Suprapubic skin (tissue), 4 donors: ENCODE data around the gene STIM1. TPM values are rescaled to one million over a fixed set of nuclear protein-coding genes. Genes with fewer than 3 reads are reported as not detected.

Experiments
- DNase-seq, 2 donors: peaks; one replicate each; pipeline ENCODE4 v3.0.0-alpha.2; 2019; ENCODE audit warnings: low spot score in 2 of 2
- H3K27ac ChIP-seq: fragments of 200-600 bp; sonication (generic); one replicate; pipeline ENCODE4 v1.5.1; 2019
- H3K27me3 ChIP-seq: fragments of 200-600 bp; sonication (generic); one replicate; pipeline ENCODE4 v1.5.1; 2019
- H3K36me3 ChIP-seq: fragments of 200-600 bp; sonication (generic); one replicate; pipeline ENCODE4 v1.5.1; 2019
- H3K4me1 ChIP-seq: fragments of 200-600 bp; sonication (generic); one replicate; pipeline ENCODE4 v1.5.1; 2019
- H3K4me3 ChIP-seq: fragments of 200-600 bp; sonication (generic); one replicate; pipeline ENCODE4 v1.5.1; 2019; ENCODE audit warnings: mild to moderate bottlenecking
- H3K9me3 ChIP-seq: fragments of 200-600 bp; sonication (generic); one replicate; pipeline ENCODE4 v1.5.1; 2019
- CTCF ChIP-seq, 2 donors: fragments of 200-600 bp in 1 of 2; fragments of 450-650 bp in 1 of 2; sonication (generic) in 1 of 2; IDR thresholded peaks; one replicate each; pipeline ENCODE4 v1.5.1; 2016 to 2019; ENCODE audit warnings: antibody characterized with exemption in 2 of 2, mild to moderate bottlenecking in 1 of 2, moderate library complexity in 1 of 2
- EP300 ChIP-seq: sonication (generic); formaldehyde crosslinking; IDR thresholded peaks from one replicate; pipeline ENCODE4 v1.6.1; 2017; ENCODE audit warnings: antibody characterized with exemption
- POLR2A ChIP-seq, 2 donors: fragments of 450-650 bp; IDR thresholded peaks; one replicate each; pipeline ENCODE4 v1.6.1; 2017; ENCODE audit warnings: antibody characterized with exemption in 2 of 2, mild to moderate bottlenecking in 2 of 2, moderate library complexity in 2 of 2
- POLR2AphosphoS5 ChIP-seq, 3 donors: sonication (generic); formaldehyde crosslinking; IDR thresholded peaks; one replicate each; pipeline ENCODE4 v1.6.1; 2017; ENCODE audit warnings: antibody characterized with exemption in 3 of 3
- WGBS: methylation state at CpG from one replicate; pipeline ENCODE4 v1.1.5; 2018; 5-methylcytosine and 5-hydroxymethylcytosine counted together
- total RNA-seq, 4 donors: library from RNA; depleted of rRNA; stranded (reverse); fragments of >200 nt; gene quantifications; one replicate each; pipeline ENCODE4 v1.1.0, GENCODE V29; 2016

Gene STIM1
- total RNA-seq, 4 donors from 2014 or later, result 58.4 to 70.2 (median 60.9) TPM

DNA sequence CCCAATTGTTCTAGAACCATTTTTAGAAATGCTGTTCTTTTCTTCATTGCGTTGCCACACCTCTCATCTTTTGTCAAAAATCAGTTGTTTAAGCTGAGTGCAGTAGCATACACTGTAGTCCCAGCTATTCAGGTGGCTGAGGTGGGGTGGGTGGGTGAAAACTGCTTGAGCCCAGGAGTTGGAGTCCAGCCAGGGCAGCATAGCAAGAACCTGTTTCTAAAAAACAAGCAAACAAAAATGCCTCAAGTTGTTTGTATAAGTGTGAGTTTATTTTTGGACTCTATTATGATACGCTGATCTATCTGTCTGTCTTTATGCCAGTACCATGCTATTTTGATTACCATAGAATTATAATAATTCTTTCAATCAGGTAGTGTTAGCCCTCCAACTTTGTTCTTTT, 176.6 kb downstream of the STIM1 start:
- WGBS, result 37% methylated on average over 2 of the region's 2 CpGs
- DNase-seq, result no peak
- TF ChIP-seq EP300 (no peak), POLR2AphosphoS5 (IDR thresholded peaks at IDR 0.05) (no peak), POLR2A (IDR thresholded peaks at IDR 0.05) (no peak), CTCF (IDR thresholded peaks at IDR 0.05) (no peak)
- Histone ChIP-seq H3K27me3 (no peaks in the 10 kb centered on the region), H3K9me3 (no peaks in the 10 kb centered on the region), H3K4me3 (no peak overlapping the region), H3K36me3 (no peaks in the 10 kb centered on the region), H3K4me1 (no peaks in the 10 kb centered on the region), H3K27ac (no peak overlapping the region)

DNA sequence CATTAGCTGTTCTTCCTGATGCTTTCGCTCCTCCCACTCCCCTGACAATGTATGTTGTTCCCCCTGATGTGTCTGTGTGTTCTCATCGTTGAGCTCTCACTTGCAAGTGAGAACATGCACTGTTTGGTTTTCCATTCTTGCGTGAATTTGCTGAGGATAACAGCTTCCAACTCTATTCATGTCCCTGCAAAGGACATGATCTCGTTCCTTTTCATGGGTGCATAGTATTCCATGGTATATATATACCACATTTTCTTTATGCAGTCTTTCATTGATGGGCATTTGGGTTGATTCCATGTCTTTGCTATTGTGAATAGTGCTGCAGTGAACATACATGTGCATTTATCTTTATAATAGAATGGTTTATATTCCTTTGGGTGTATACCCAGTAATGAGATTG, 180.5 kb downstream of the STIM1 start:
- DNase-seq, result no peak
- Histone ChIP-seq H3K4me1 (no peaks in the 10 kb centered on the region), H3K27me3 (no peaks in the 10 kb centered on the region), H3K36me3 (no peaks in the 10 kb centered on the region), H3K27ac (no peak overlapping the region), H3K4me3 (no peak overlapping the region), H3K9me3 (no peaks in the 10 kb centered on the region)
- TF ChIP-seq POLR2AphosphoS5 (IDR thresholded peaks at IDR 0.05), result no peak
- TF ChIP-seq EP300, result no peak
- TF ChIP-seq POLR2A (IDR thresholded peaks at IDR 0.05), result no peak
- TF ChIP-seq CTCF (IDR thresholded peaks at IDR 0.05), result no peak
- whole genome bisulfite sequencing, result 84% methylated on average over 4 of the region's 4 CpGs

- WGBS, result 96% methylated on average over 3 of the region's 3 CpGs
- Histone ChIP-seq H3K9me3 (no peaks in the 10 kb centered on the region), H3K36me3 (no peaks in the 10 kb centered on the region), H3K4me1 (peaks cover 3% of the 10 kb centered on the region), H3K4me3 (no peak overlapping the region), H3K27me3 (no peaks in the 10 kb centered on the region), H3K27ac (no peak overlapping the region)
- TF ChIP-seq POLR2AphosphoS5 (IDR thresholded peaks at IDR 0.05), result no peak
- no peak for TF ChIP-seq CTCF (IDR thresholded peaks at IDR 0.05)
- no peak for TF ChIP-seq POLR2A (IDR thresholded peaks at IDR 0.05)
- TF ChIP-seq EP300, result no peak
- DNase-seq, result no peak
Observed at GRCh38 chr11:4039011-4039410, 183.5 kb downstream of the STIM1 start.

GRCh38 chr11:4040461-4040860, 185.0 kb downstream of the STIM1 start:
- Histone ChIP-seq H3K27me3 (no peaks in the 10 kb centered on the region), H3K4me1 (peaks cover 17% of the 10 kb centered on the region), H3K36me3 (no peaks in the 10 kb centered on the region), H3K9me3 (no peaks in the 10 kb centered on the region), H3K27ac (no peak overlapping the region), H3K4me3 (no peak overlapping the region)
- WGBS, result 58% methylated on average over 1 of the region's 1 CpG
- no peak for DNase-seq
- TF ChIP-seq POLR2A (IDR thresholded peaks at IDR 0.05), result no peak
- TF ChIP-seq POLR2AphosphoS5 (IDR thresholded peaks at IDR 0.05), result no peak
- no peak for TF ChIP-seq CTCF (IDR thresholded peaks at IDR 0.05)
- TF ChIP-seq EP300, result no peak

DNA sequence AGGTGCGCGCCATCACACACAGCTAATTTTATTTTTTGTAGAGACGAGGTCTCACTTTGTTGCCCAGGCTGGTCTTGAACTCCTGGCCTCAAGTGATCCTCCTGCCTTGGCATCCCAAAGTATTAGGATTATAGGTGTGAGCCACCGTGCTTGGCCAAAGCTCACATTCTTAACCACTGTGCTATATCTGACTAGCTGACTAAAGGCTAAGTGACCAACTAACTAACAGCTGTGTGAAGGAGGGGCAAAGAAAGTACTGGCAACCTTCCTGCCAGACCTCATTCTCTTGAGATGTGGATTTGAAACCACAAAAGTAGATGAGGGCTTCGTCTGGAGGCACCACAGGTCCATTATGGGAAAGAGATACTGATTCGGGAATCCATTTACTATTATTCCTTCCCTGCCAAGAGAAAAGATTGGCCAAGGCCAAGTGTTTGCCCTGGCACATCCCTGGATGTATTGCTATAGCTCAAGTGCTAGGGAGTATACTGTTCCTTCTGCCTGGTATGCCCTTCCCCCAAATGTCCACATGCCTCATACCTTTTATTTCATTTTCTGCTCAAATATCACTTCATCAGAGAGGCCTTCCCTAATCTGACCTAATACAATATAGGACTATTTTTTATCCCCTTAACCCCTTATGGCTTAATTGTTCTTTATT, 186.4 kb downstream of the STIM1 start:
- no peak overlapping the region for H3K27ac ChIP-seq
- no peak for TF ChIP-seq POLR2A (IDR thresholded peaks at IDR 0.05)
- no peak for TF ChIP-seq POLR2AphosphoS5 (IDR thresholded peaks at IDR 0.05)
- no peak for TF ChIP-seq CTCF (IDR thresholded peaks at IDR 0.05)
- TF ChIP-seq EP300, result no peak
- peaks cover 23% of the 10 kb centered on the region for H3K4me1 ChIP-seq
- no peaks in the 10 kb centered on the region for H3K27me3 ChIP-seq
- DNase-seq, result no peak
- no peaks in the 10 kb centered on the region for H3K36me3 ChIP-seq
- WGBS, result 83% methylated on average over 6 of the region's 6 CpGs
- H3K4me3 ChIP-seq, result no peak overlapping the region
- H3K9me3 ChIP-seq, result no peaks in the 10 kb centered on the region
